Natural killer cell (primary cell): ENCODE data around the gene TLK1. TPM values are rescaled to one million over a fixed set of nuclear protein-coding genes. Genes with fewer than 3 reads are reported as not detected.

Experiments used
- ATAC-seq, 3 donors: fragments of 150-1000 bp in 2 of 3; fragments of 200-7000 bp in 1 of 3; cut with Tn5 transposase; 1 replicate in 1 of 3; 2 replicates in 2 of 3; pipeline ENCODE4 v1.10.0; 2021; ENCODE audit warnings: mild to moderate bottlenecking in 2 of 3, moderate library complexity in 2 of 3
- DNase-seq, 2 donors: peaks; one replicate each; pipeline versions ENCODE4 v3.0.0 to v3.0.0-alpha.2; 2013 to 2021; ENCODE audit warnings: mixed read lengths in 1 of 2
- H3K27ac ChIP-seq: one replicate; pipeline ENCODE4 v1.5.1; 2013; ENCODE audit warnings: mild to moderate bottlenecking, low read length
- H3K27me3 ChIP-seq: one replicate; pipeline ENCODE4 v1.6.1; 2013; ENCODE audit warnings: low read length; ENCODE audit not compliant: control insufficient read depth, insufficient read depth
- H3K36me3 ChIP-seq: one replicate; pipeline ENCODE4 v1.6.1; 2013; ENCODE audit warnings: low read length; ENCODE audit not compliant: control insufficient read depth, insufficient read depth
- H3K4me1 ChIP-seq: one replicate; pipeline ENCODE4 v1.6.1; 2013; ENCODE audit warnings: low read length; ENCODE audit not compliant: control insufficient read depth, insufficient read depth
- H3K4me3 ChIP-seq: one replicate; pipeline ENCODE4 v1.5.1; 2013; ENCODE audit warnings: low read length
- H3K9me3 ChIP-seq: one replicate; pipeline ENCODE4 v1.6.1; 2013; ENCODE audit warnings: low read length; ENCODE audit not compliant: control insufficient read depth, insufficient read depth
- H3K27ac Mint-ChIP-seq, 2 donors: one replicate each; pipeline ENCODE4 v1.8.0; 2022; ENCODE audit warnings: mild to moderate bottlenecking in 2 of 2, mixed read lengths in 2 of 2, moderate library complexity in 1 of 2
- H3K27me3 Mint-ChIP-seq, 2 donors: one replicate each; pipeline ENCODE4 v1.8.0; 2022; ENCODE audit warnings: low read depth in 2 of 2, mixed read lengths in 2 of 2
- H3K36me3 Mint-ChIP-seq: one replicate; pipeline ENCODE4 v1.8.0; 2022; ENCODE audit warnings: mixed read lengths
- H3K4me1 Mint-ChIP-seq, 2 donors: one replicate each; pipeline ENCODE4 v1.8.0; 2022; ENCODE audit warnings: mixed read lengths in 2 of 2
- H3K4me3 Mint-ChIP-seq: one replicate; pipeline ENCODE4 v1.8.0; 2022; ENCODE audit warnings: mild to moderate bottlenecking, moderate library complexity, mixed read lengths
- H3K9me3 Mint-ChIP-seq, 2 donors: one replicate each; pipeline ENCODE4 v1.8.0; 2022; ENCODE audit warnings: mixed read lengths in 2 of 2
- CTCF ChIP-seq: fragments of 200-600 bp; IDR thresholded peaks from one replicate; pipeline ENCODE4 v1.8.0; 2022; ENCODE audit warnings: antibody characterized with exemption
- WGBS: methylation state at CpG from one replicate; pipeline ENCODE4 v1.1.7; 2013; ENCODE audit warnings: missing lambda C conversion rate; ENCODE audit not compliant: insufficient coverage; 5-methylcytosine and 5-hydroxymethylcytosine counted together
- intact Hi-C: fragments of 100-400 bp; cut with micrococcal nuclease; formaldehyde crosslinking; loops from one replicate; pipeline ENCODE4 v1.14.2; 2022
- total RNA-seq, 4 donors: library from RNA; stranded (reverse); fragments of 120-200 nt in 1 of 4; gene quantifications; one replicate each; pipeline versions ENCODE4 v1.2.3 to v1.2.4, GENCODE V29; 2013 to 2022

The TLK1 gene
- total RNA-seq, 3 donors from 2014 or later (not counting 1 experiment from before 2014, with no cell fraction given): 90.9 to 101 (median 91.2) TPM

GRCh38 chr2:170944545-170944944, 216.1 kb downstream of the TLK1 start:
- H3K27ac Mint-ChIP-seq: no peak overlapping the region

GRCh38 chr2:170943596-170943995, 217.1 kb downstream of the TLK1 start:
- intact Hi-C loops: no loop called here
- Mint-ChIP-seq H3K4me3 (no peak overlapping the region), H3K9me3 (no peaks in the 10 kb centered on the region), H3K36me3 (no peaks in the 10 kb centered on the region), H3K4me1 (peaks cover 56 to 63% of the 10 kb centered on the region in 2 donors), H3K27me3 (no peaks in the 10 kb centered on the region), H3K27ac (no peak overlapping the region)
- Histone ChIP-seq H3K36me3 (peaks cover 6% of the 10 kb centered on the region), H3K4me3 (no peak overlapping the region), H3K27ac (no peak overlapping the region), H3K27me3 (no peaks in the 10 kb centered on the region), H3K4me1 (no peaks in the 10 kb centered on the region), H3K9me3 (no peaks in the 10 kb centered on the region)
- ATAC-seq: no peak
- TF ChIP-seq CTCF: no peak
- WGBS: 76% methylated on average over 5 of the region's 6 CpGs
- DNase-seq: no peak

More at GRCh38 chr2:170944545-170944944, 216.1 kb downstream of the TLK1 start:
- no peak for TF ChIP-seq CTCF
- no peak overlapping the region for H3K4me3 Mint-ChIP-seq
- H3K4me1 Mint-ChIP-seq: peaks cover 47 to 53% of the 10 kb centered on the region in 2 donors
- H3K36me3 ChIP-seq: peaks cover 8% of the 10 kb centered on the region
- 100% methylated on average over 1 of the region's 1 CpG for WGBS
- no peak overlapping the region for H3K4me3 ChIP-seq
- no peak for ATAC-seq
- no peak for DNase-seq
- no peaks in the 10 kb centered on the region for H3K36me3 Mint-ChIP-seq
- no peaks in the 10 kb centered on the region for H3K9me3 ChIP-seq
- H3K9me3 Mint-ChIP-seq: no peaks in the 10 kb centered on the region
- H3K27me3 ChIP-seq: no peaks in the 10 kb centered on the region
- no peaks in the 10 kb centered on the region for H3K27me3 Mint-ChIP-seq
- intact Hi-C loops: no loop called here
- H3K27ac ChIP-seq: no peak overlapping the region
- no peaks in the 10 kb centered on the region for H3K4me1 ChIP-seq

- H3K36me3 Mint-ChIP-seq: no peaks in the 10 kb centered on the region
- H3K4me3 Mint-ChIP-seq: no peak overlapping the region
- H3K27ac Mint-ChIP-seq: no peak overlapping the region
- Histone ChIP-seq H3K36me3 (peaks cover 6% of the 10 kb centered on the region), H3K9me3 (no peaks in the 10 kb centered on the region), H3K4me1 (no peaks in the 10 kb centered on the region), H3K27ac (no peak overlapping the region), H3K27me3 (no peaks in the 10 kb centered on the region), H3K4me3 (no peak overlapping the region)
- peaks cover 61 to 66% of the 10 kb centered on the region in 2 donors for H3K4me1 Mint-ChIP-seq
- no peaks in the 10 kb centered on the region for H3K9me3 Mint-ChIP-seq
- intact Hi-C loops: no loop called here
- no CpG with 5 or more reads among the region's 1 CpG for WGBS
- DNase-seq (no peak), ATAC-seq (no peak)
- TF ChIP-seq CTCF: no peak
- no peaks in the 10 kb centered on the region for H3K27me3 Mint-ChIP-seq
Measured at GRCh38 chr2:170943041-170943440, 217.7 kb downstream of the TLK1 start.

- H3K4me3 ChIP-seq: no peak overlapping the region
- intact Hi-C loops: no loop called here
- H3K4me3 Mint-ChIP-seq: no peak overlapping the region
- H3K9me3 ChIP-seq: no peaks in the 10 kb centered on the region
- DNase-seq (no peak), ATAC-seq (no peak)
- H3K4me1 ChIP-seq: no peaks in the 10 kb centered on the region
- no peaks in the 10 kb centered on the region for H3K27me3 Mint-ChIP-seq
- H3K27ac Mint-ChIP-seq: no peak overlapping the region
- 100% methylated on average over 2 of the region's 4 CpGs for WGBS
- H3K4me1 Mint-ChIP-seq: peaks cover 59 to 66% of the 10 kb centered on the region in 2 donors
- no peak overlapping the region for H3K27ac ChIP-seq
- no peaks in the 10 kb centered on the region for H3K27me3 ChIP-seq
- no peak for TF ChIP-seq CTCF
- H3K9me3 Mint-ChIP-seq: no peaks in the 10 kb centered on the region
- no peaks in the 10 kb centered on the region for H3K36me3 Mint-ChIP-seq
- H3K36me3 ChIP-seq: peaks cover 7% of the 10 kb centered on the region
Measured at GRCh38 chr2:170942615-170943014, 218.1 kb downstream of the TLK1 start.
